Stimulated activated CD4-positive, alpha-beta T cell treated with anti-CD3 and anti-CD28 coated beads, TNF-alpha, amount 100 ng/mL, for 4 hours (primary cell): ENCODE results near the gene GRIN2C.
"Not testable (repeated sequence)": the region's sequence is repeated elsewhere in the genome, so short reads cannot be mapped to it uniquely, and the experiment has no call there.

ENCODE experiments used
- DNase-seq, 3 experiments: peaks; one replicate each; pipeline ENCODE4 v3.0.0-alpha.2; 2020; ENCODE audit warnings: low read depth in 3 of 3

The GRIN2C gene

GRCh38 chr17:74879308-74879707, 19.6 kb upstream of the GRIN2C start:
- DNase-seq, result no peak

- DNase-seq, result no peak
Measured at GRCh38 chr17:74878658-74879057, 19.0 kb upstream of the GRIN2C start.

GRCh38 chr17:74877592-74878548, 18.2 kb upstream of the GRIN2C start:
- DNase-seq, result no peak

GRCh38 chr17:74875977-74876593, 16.4 kb upstream of the GRIN2C start:
- no peak for DNase-seq

GRCh38 chr17:74875155-74875976, 15.7 kb upstream of the GRIN2C start:
- no peak for DNase-seq

- no peak for DNase-seq
Measured at GRCh38 chr17:74874615-74875037, 14.9 kb upstream of the GRIN2C start.

GRCh38 chr17:74873874-74874614, 14.4 kb upstream of the GRIN2C start:
- DNase-seq, result no peak

- DNase-seq, result peak; percentile 97 to 99 (median 98)
Measured at GRCh38 chr17:74873037-74873873, 13.6 kb upstream of the GRIN2C start.

- no peak for DNase-seq
Measured at GRCh38 chr17:74872313-74873036, 12.8 kb upstream of the GRIN2C start, which contains the start of gene FDXR. TSS of gene FDXR (minus strand) at chr17:74872994. CDS start at chr17:74872944, 50 bp downstream.

- no peak for DNase-seq
Measured at GRCh38 chr17:74871356-74872076, 11.8 kb upstream of the GRIN2C start.

- DNase-seq, result no peak
Measured at GRCh38 chr17:74870512-74870911, 10.8 kb upstream of the GRIN2C start.

- DNase-seq, result not testable (repeated sequence)
Measured at GRCh38 chr17:74870028-74870427, 10.3 kb upstream of the GRIN2C start.

- no peak for DNase-seq
Measured at GRCh38 chr17:74868908-74869255, 9.2 kb upstream of the GRIN2C start.

- no peak for DNase-seq
Measured at GRCh38 chr17:74868251-74868907, 8.7 kb upstream of the GRIN2C start.

GRCh38 chr17:74866198-74866835, 6.6 kb upstream of the GRIN2C start:
- no peak for DNase-seq

GRCh38 chr17:74865504-74866197, 6.0 kb upstream of the GRIN2C start:
- DNase-seq, result no peak

GRCh38 chr17:74864866-74865395, 5.2 kb upstream of the GRIN2C start:
- peak; percentile 45 to 58 (median 52) for DNase-seq
